ENCODE data around the gene WDR73. TPM values are rescaled to one million over a fixed set of nuclear protein-coding genes. Genes with fewer than 3 reads are reported as not detected.

Gene WDR73
- total RNA-seq, 4 donors from 2014 or later = 17.0 to 53.6 (median 29.8) TPM

- Histone ChIP-seq H3K4me3 (peak overlapping the region in 1 of 4 donors; percentile 68), H3K27ac (no peak overlapping the region), H3K27me3 (no peaks in the 10 kb centered on the region), H3K4me1 (peaks cover 0 to 30% (median 8%) of the 10 kb centered on the region in 4 donors), H3K36me3 (peaks cover 0 to 5% (median 0%) of the 10 kb centered on the region in 3 donors), H3K9me3 (no peaks in the 10 kb centered on the region)
- DNase-seq = no peak
- TF ChIP-seq CTCF (IDR thresholded peaks at IDR 0.05) = no peak
Measured at GRCh38 chr15:84656972-84657371, 2.9 kb upstream of the WDR73 start.

- Histone ChIP-seq H3K4me1 (peaks cover 0 to 30% (median 8%) of the 10 kb centered on the region in 4 donors), H3K27me3 (no peaks in the 10 kb centered on the region), H3K9me3 (no peaks in the 10 kb centered on the region), H3K36me3 (peaks cover 0 to 24% (median 0%) of the 10 kb centered on the region in 3 donors), H3K27ac (peak overlapping the region; percentile 63 to 84 (median 82)), H3K4me3 (peak overlapping the region; percentile 55 to 88 (median 78))
- DNase-seq = peak; percentile 79 to 91 (median 84)
- TF ChIP-seq POLR2A (IDR thresholded peaks at IDR 0.05) (no peak), CTCF (IDR thresholded peaks at IDR 0.05) (peak; percentile 51 to 84 (median 68))
Measured at GRCh38 chr15:84654689-84655453, 788 bp upstream of the WDR73 start.

GRCh38 chr15:84653584-84653909, 536 bp downstream of the WDR73 start:
- Histone ChIP-seq H3K36me3 (peaks cover 0 to 38% (median 0%) of the 10 kb centered on the region in 3 donors), H3K4me3 (peak overlapping the region; percentile 55 to 88 (median 78)), H3K4me1 (peaks cover 0 to 30% (median 6%) of the 10 kb centered on the region in 4 donors), H3K9me3 (no peaks in the 10 kb centered on the region), H3K27ac (peak overlapping the region; percentile 63 to 84 (median 82)), H3K27me3 (no peaks in the 10 kb centered on the region)
- TF ChIP-seq CTCF (IDR thresholded peaks at IDR 0.05) (no peak), POLR2A (IDR thresholded peaks at IDR 0.05) (no peak)
- no peak for DNase-seq

- H3K36me3 ChIP-seq = peaks cover 0 to 76% (median 0%) of the 10 kb centered on the region in 3 donors
- DNase-seq = no peak
- peaks cover 0 to 14% (median 6%) of the 10 kb centered on the region in 4 donors for H3K4me1 ChIP-seq
- TF ChIP-seq POLR2A (IDR thresholded peaks at IDR 0.05) = no peak
- TF ChIP-seq CTCF (IDR thresholded peaks at IDR 0.05) = no peak
- no peaks in the 10 kb centered on the region for H3K27me3 ChIP-seq
- no peak overlapping the region for H3K4me3 ChIP-seq
- no peaks in the 10 kb centered on the region for H3K9me3 ChIP-seq
- H3K27ac ChIP-seq = no peak overlapping the region
Measured at GRCh38 chr15:84649706-84650105, 4.4 kb downstream of the WDR73 start.

GRCh38 chr15:84648539-84648938, 5.5 kb downstream of the WDR73 start:
- H3K27me3 ChIP-seq = no peaks in the 10 kb centered on the region
- H3K9me3 ChIP-seq = no peaks in the 10 kb centered on the region
- TF ChIP-seq POLR2A (IDR thresholded peaks at IDR 0.05) (no peak), CTCF (IDR thresholded peaks at IDR 0.05) (no peak)
- peaks cover 0 to 84% (median 0%) of the 10 kb centered on the region in 3 donors for H3K36me3 ChIP-seq
- peaks cover 0 to 14% (median 4%) of the 10 kb centered on the region in 4 donors for H3K4me1 ChIP-seq
- H3K4me3 ChIP-seq = no peak overlapping the region
- no peak for DNase-seq
- H3K27ac ChIP-seq = no peak overlapping the region

All from Peyer's patch (tissue), 4 donors.